Activated B cell treated with CpG ODN at 0.5 μM for 24 hours (primary cell): Measurements from ENCODE around the gene FLRT1. TPM values are rescaled to one million over a fixed set of nuclear protein-coding genes. Genes with fewer than 3 reads are reported as not detected.

Source experiments
- ATAC-seq: fragments of 200-7000 bp; cut with Tn5 transposase; one replicate; pipeline ENCODE4 v1.10.0; 2021; ENCODE audit warnings: low read depth, mild to moderate bottlenecking, moderate library complexity
- CTCF ChIA-PET: fragments of 350-600 bp; sonication (Branson Sonifier 250); formaldehyde crosslinking; loops from one replicate; lab custom pipeline; 2021; ENCODE audit warnings: antibody characterized with exemption; lab: Charles Lee
- POLR2A ChIA-PET: fragments of 350-600 bp; sonication (Branson Sonifier 250); formaldehyde crosslinking; loops from one replicate; lab custom pipeline; 2021; ENCODE audit warnings: antibody characterized with exemption; lab: Charles Lee
- DNase-seq: peaks from one replicate; pipeline ENCODE4 v3.0.0; 2022
- H3K27ac Mint-ChIP-seq: one replicate; pipeline ENCODE4 v1.8.0; 2020; ENCODE audit warnings: mixed read lengths
- H3K27me3 Mint-ChIP-seq: one replicate; pipeline ENCODE4 v1.8.0; 2021; ENCODE audit warnings: mixed read lengths
- H3K36me3 Mint-ChIP-seq: one replicate; pipeline ENCODE4 v1.8.0; 2021; ENCODE audit warnings: low read depth, mixed read lengths
- H3K4me1 Mint-ChIP-seq: one replicate; pipeline ENCODE4 v1.8.0; 2021; ENCODE audit warnings: mixed read lengths
- H3K4me3 Mint-ChIP-seq: one replicate; pipeline ENCODE4 v1.8.0; 2020; ENCODE audit warnings: mild to moderate bottlenecking, mixed read lengths
- H3K9me3 Mint-ChIP-seq: one replicate; pipeline ENCODE4 v1.8.0; 2020; ENCODE audit warnings: mixed read lengths
- CTCF ChIP-seq: fragments of 200-600 bp; IDR thresholded peaks from one replicate; pipeline ENCODE4 v1.8.0; 2022; ENCODE audit warnings: antibody characterized with exemption, mild to moderate bottlenecking
- intact Hi-C: fragments of 100-400 bp; cut with micrococcal nuclease; formaldehyde crosslinking; loops from one replicate; pipeline ENCODE4 v1.15.1; 2024
- total RNA-seq: library from RNA; stranded (reverse); gene quantifications from 2 replicates; pipeline ENCODE4 v1.2.3, GENCODE V29; 2022

Gene FLRT1
- total RNA-seq, 1 donor from 2014 or later, result not detected

DNA sequence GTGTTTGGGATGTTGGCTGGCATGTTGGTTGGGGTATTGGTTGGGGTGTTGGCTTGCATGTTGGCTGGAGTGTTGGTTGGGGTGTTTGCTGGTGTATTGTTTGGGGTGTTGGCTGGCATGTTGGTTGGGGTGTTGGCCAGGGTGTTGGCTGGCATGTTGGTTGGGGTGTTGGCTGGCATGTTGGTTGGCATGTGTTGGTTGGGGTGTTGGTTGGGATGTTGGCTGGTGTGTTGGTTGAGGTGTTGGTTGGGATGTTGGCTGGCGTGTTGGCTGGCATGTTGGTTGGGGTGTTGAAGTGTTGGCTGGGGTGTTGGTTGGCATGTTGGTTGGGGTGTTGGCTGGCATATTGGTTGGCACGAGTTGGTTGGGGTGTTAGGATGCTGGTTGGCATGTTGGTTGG is 24.9 kb upstream of the FLRT1 start:
- POLR2A ChIA-PET, result no interaction called here
- Mint-ChIP-seq H3K27ac (no peak overlapping the region), H3K4me1 (peaks cover 10% of the 10 kb centered on the region)

DNA sequence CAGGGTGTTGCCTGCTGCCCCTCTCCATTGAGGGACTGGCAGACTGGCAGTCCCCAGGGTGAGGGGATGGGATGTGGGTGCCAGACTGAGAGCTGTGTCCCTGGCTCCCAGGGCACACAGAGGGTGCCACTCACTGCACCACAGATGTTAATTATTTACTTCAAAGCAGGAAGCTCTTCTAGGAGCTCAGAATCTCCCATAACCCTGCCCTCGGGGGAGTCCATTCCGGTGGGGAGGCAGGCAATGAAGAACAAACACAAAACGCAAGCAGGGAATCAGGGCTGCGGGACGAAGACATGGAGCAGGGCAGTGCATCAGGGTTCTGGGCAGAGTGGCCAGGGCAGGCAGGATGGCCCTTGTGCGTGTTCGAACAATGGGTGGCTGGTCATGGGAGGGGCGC is 24.4 kb upstream of the FLRT1 start:
- Mint-ChIP-seq H3K4me3 (no peak overlapping the region), H3K36me3 (no peaks in the 10 kb centered on the region), H3K9me3 (peaks cover 3% of the 10 kb centered on the region), H3K4me1 (peaks cover 10% of the 10 kb centered on the region), H3K27me3 (peaks cover 25% of the 10 kb centered on the region), H3K27ac (no peak overlapping the region)
- ChIA-PET POLR2A (no interaction called here), CTCF (no interaction called here)
- no peak for TF ChIP-seq CTCF
- intact Hi-C loops, result no loop called here
- no peak for ATAC-seq
- no peak for DNase-seq

More for the DNA sequence above, 24.9 kb upstream of the FLRT1 start:
- ATAC-seq (no peak), DNase-seq (no peak)
- no peak overlapping the region for H3K4me3 Mint-ChIP-seq
- CTCF ChIA-PET, result no interaction called here
- intact Hi-C loops, result no loop called here
- peaks cover 3% of the 10 kb centered on the region for H3K9me3 Mint-ChIP-seq
- H3K27me3 Mint-ChIP-seq, result peaks cover 30% of the 10 kb centered on the region
- TF ChIP-seq CTCF, result no peak
- no peaks in the 10 kb centered on the region for H3K36me3 Mint-ChIP-seq

- intact Hi-C loops, result no loop called here
- Mint-ChIP-seq H3K9me3 (peaks cover 3% of the 10 kb centered on the region), H3K36me3 (no peaks in the 10 kb centered on the region), H3K27ac (no peak overlapping the region), H3K27me3 (peaks cover 9% of the 10 kb centered on the region), H3K4me1 (no peaks in the 10 kb centered on the region), H3K4me3 (no peak overlapping the region)
- ATAC-seq, result no peak
- TF ChIP-seq CTCF, result no peak
- POLR2A ChIA-PET, result no interaction called here
- DNase-seq, result no peak
- CTCF ChIA-PET, result no interaction called here
Observed at GRCh38 chr11:64013141-64013896, 22.4 kb upstream of the FLRT1 start.

DNA sequence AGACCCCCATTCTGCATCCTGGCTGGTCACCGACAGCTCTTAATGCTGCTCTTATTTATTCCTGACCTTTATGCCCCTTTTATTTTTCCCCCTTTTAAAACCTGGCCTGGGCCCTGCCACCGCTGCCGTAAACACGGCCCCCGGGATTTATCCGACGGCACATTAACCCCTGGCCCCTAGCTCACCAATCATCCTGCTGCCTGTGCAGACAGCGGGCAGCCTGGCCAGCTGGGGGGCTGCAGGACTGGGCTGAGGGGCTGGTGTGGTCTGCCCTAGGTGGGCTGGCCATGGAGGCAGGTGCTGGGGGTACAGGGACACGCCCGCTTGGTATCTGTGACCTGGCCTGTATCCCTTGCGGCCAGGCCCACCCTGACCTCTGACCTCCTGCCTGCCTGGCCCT is 21.4 kb upstream of the FLRT1 start:
- ChIA-PET POLR2A (no interaction called here), CTCF (no interaction called here)
- ATAC-seq (no peak), DNase-seq (no peak)
- Mint-ChIP-seq H3K4me1 (no peaks in the 10 kb centered on the region), H3K9me3 (peaks cover 3% of the 10 kb centered on the region), H3K36me3 (no peaks in the 10 kb centered on the region), H3K27me3 (peaks cover 3% of the 10 kb centered on the region), H3K27ac (no peak overlapping the region), H3K4me3 (no peak overlapping the region)
- intact Hi-C loops, result no loop called here
- no peak for TF ChIP-seq CTCF

GRCh38 chr11:64015510-64015909 is 20.2 kb upstream of the FLRT1 start:
- POLR2A ChIA-PET, result no interaction called here

More at GRCh38 chr11:64015510-64015909, 20.2 kb upstream of the FLRT1 start:
- Mint-ChIP-seq H3K4me1 (no peaks in the 10 kb centered on the region), H3K27me3 (peaks cover 3% of the 10 kb centered on the region), H3K27ac (no peak overlapping the region), H3K9me3 (peaks cover 3% of the 10 kb centered on the region), H3K36me3 (no peaks in the 10 kb centered on the region), H3K4me3 (no peak overlapping the region)
- ATAC-seq, result no peak
- no peak for TF ChIP-seq CTCF
- intact Hi-C loops, result no loop called here
- CTCF ChIA-PET, result no interaction called here
- no peak for DNase-seq
